SHP77 (cell line): ENCODE measurements around the gene PTPRN2.
"Not testable (repeated sequence)": the region's sequence is repeated elsewhere in the genome, so short reads cannot be mapped to it uniquely, and the experiment has no call there.

ENCODE experiments used
- DNase-seq, 2 experiments: peaks; one replicate each; lab custom pipeline; 2025; lab: John Stamatoyannopoulos, UW

The PTPRN2 gene

DNA sequence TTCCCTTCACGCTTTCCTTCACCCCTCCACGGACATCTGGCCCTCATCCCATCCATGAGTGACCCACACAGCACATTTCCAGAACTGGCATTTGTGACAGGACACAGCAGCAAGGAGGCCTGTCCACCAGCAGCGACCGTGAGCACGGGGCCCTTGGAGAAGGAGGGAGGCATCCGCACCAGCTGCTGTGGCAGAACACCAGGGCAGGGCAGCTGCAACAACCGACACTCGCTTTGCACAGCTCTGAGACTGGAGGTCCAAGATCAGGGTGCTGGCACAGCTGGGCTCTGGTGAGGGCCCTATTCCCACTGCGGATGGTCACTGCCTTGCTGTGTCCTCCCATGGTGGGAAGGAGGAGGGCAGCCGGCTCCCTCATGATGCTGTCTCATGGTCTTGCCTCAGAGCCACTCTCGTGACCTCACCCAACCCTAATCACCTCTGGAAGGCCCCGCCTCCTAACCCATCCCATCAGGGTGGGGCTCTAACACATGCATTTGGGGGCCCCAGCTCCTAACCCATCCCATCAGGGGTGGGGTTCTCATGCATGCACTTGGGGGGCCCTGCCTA is 36.7 kb downstream of the PTPRN2 start:
- DNase-seq, result no peak

DNA sequence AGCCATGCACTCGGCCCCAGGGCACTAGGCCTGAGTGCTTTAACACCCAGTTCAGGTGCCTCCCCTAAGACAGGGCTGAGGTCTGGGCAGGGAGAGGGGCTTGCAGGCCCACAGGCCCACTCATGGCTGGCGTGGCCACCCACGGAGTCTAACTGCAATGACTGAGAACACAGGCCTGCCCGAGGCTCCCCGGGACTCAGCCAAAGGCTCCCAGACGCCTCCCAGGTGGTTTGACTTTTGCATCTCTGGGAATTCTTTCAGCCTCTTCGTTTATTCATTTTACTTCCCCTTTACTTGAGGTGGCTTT is 37.3 kb downstream of the PTPRN2 start:
- DNase-seq, result no peak

DNA sequence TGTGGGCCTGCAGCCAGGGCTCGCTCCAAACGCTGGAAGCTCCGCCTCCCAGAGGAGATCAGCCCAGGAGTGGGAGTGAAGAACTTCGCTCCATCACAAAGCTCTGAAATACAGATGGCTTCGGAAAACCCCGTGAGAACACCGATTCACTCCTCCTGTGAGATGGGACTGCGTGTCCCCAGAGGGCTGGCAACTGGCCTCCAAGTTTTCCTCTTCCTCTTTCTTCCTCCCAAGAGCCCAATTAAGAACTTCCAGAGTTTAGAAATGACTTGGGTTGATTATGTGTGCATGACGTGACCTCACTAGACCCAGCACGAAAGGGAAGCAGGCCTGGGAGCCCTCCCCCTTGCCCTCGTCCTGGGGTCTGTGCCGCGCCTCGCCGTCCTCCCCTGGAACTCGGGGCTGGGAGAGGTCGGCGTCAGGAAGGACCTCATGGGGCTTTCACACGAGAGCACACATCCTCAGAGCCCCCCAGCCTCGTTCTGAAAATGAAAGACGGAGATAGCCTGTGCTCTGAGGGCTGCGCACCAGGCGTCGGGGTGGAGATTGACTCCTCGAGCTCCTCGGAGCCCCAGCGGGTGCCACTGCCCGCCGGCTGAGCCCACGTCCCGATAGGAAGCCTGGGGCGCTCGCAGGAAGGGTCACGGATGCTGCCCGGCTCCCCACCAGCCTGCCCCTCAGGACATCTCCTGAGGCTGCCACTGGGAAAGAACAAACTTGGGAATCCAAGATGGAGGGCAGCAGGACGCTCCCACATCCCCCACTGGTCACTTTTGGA is 37.8 kb downstream of the PTPRN2 start:
- no peak for DNase-seq

DNA sequence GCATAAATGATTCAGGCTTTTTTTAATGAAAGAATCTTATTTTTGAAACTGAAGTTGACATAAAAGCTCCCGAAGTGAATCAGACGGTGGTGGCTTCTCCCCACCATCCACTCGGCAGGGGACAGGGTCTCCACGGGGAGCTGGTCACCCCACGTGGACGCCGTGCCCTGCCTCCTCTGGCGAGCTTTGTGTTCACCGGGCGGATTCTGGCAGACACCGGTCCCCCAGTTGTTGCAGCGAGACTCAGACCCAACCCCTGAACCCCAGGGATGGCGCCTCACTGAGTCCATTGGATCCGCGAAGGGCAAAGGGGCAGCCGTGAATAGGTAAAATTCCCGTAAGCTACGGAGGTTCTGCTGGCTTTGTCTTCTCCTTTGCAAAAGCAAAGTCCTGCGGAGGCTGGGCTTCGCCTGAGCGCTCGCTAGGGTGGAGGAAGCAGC is 38.4 kb downstream of the PTPRN2 start:
- no peak for DNase-seq

DNA sequence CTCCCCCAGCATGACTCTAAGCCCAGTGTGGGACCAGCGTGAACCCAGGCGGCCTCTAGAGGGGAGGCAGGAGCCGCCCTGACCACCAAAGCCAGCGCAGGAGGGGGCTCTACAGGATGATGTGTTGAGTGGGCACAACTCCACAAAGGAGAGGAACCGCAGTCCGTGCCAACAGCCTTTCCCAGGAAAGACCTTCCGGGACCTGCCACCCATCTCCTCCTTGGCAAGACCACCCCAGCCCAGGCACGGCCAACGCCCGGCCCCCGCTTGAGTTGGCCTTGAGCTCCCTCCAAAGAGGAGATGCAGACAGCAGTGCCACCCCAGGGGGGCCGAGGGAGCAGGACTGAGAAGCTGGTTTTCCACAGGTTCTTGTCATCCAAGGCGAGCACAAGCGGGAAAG is 38.9 kb downstream of the PTPRN2 start:
- no peak for DNase-seq

DNA sequence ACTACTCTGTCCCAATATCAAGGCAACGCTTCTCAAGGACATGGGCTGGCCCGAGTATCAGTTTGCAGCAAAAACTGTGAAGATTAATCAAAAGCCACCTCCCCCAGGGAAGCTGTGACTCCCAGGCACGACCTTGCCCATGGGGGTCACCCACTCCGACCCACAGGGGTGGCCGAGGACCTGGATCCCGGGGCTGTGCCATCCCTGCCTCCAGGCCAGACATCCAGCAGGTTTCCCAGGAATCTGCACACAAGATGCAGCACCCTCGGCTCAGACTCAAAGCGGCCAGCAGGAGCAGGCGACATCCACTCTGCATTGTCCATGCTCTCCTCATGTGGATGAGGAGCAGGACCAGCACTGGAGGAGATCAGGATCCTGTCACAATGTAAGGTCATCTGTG is 39.8 kb downstream of the PTPRN2 start:
- DNase-seq, result no peak

DNA sequence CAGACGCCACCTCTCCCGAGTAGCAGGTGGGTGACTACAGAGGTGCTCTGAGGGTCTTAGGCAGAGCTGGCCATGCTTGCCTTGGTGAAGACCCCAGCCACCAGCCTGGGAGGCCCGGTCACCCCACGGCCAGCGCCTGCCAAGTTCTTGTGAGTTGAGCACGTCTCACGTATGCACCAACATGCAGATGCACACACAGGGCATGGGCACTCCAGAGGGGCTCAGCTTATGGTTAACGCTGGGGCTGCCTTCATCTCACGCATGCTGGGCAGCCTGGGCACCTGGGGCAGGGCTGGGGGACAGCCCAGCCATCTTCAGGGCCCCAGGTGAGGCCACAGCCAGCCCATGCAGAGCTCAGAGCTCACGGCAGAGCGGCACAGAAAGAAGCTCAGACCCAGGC is 41.0 kb downstream of the PTPRN2 start:
- no peak for DNase-seq

DNA sequence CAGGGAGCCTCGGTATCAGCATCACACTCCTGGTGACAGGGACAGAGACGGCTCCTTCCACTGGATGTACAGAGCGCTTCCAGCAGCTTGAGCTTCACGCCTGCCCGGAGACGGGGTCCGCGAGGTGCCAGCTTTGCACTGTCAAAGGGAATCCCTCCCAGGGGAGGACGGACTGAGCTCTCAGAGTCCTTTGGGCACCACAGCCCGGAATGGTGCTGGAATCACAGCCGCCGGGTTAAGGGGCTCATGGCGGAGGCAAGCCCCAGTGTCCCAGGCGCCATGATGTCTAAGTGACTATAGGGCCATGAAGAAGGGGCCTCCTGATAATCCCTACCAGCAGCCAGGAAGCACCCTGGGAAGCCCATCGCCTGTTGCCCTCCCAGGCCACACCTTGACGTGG is 41.4 kb downstream of the PTPRN2 start:
- DNase-seq, result no peak

DNA sequence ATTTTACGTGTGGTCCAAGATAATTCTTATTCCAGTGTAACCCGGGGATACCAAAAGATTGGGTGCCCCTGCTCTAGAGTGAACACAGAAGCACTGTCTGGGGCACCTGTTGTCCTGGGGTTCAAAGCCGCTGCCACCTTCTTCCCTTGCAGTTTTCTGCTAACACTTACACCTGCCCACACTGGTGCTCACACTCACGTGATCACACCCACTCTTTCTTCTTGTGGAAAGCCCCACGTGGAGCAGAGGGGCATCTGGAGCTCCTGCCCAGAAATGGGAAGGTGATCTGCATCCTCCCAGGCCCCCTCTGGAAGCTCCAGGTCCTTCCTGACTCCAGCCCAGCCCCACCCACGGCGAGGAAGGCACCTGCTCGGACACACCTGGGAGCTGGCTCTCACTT is 42.9 kb downstream of the PTPRN2 start:
- no peak for DNase-seq

DNA sequence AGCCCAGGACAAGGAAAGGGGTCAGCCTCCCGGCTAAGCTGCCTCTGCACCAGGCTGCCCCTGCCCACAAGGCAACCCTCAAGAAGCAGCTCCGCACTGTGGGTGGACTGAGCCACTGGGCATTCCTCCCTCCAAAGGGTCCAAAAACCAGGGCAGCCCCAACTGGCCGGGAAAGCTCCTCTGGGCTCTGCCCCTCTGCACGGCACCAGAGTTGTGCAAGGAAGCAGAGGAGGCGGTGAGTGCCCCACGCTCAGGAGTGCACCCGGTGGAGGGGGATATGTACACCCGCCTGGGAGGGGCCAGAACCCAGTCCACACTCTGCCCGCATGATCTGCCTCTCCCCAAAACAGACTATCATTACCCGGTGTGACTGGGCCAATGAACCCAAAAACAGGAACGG is 43.8 kb downstream of the PTPRN2 start:
- DNase-seq, result no peak

DNA sequence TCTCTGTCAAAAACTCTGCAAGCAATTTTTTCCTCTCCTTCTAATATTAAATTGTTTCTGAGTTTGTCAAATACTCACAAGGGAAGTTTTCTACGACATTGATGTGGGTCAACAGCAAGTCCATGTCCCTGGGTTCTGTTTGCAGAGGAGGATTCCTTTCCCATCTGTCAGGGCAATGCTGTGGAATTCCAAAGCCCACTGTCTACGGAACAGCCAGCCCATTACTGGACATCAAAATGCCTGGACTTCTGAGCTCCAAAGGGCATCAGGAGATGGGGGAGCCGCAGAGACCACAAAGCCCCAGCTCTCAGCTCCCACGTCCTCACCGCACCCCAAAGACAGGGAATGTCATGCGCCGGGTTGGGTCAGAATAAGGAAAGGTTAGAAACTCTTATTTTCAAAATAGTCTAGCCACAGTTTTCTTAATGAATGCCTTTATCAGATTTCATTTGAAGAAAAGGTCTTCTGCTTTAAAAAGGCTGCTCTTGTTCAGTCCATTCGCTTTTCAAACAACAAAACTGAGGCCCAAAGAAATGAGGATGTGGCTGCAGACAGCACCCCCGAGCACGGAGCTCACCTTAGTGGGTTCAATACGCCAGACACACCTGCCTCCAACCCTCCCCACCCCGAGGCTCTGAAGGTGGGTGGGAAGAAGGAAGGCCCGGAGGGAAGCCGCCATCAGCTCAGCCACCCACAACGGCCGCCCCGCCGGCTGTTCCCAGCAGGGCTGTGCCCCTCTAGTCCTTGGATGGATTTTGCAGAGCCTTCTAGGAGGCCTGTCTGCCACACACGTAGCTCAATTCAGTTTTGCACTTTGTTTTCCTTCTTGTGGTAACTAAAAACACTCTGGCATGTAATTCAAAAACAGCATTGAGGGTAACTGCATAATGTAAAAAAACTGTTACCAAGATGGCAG is 44.7 kb downstream of the PTPRN2 start:
- DNase-seq, result no peak

DNA sequence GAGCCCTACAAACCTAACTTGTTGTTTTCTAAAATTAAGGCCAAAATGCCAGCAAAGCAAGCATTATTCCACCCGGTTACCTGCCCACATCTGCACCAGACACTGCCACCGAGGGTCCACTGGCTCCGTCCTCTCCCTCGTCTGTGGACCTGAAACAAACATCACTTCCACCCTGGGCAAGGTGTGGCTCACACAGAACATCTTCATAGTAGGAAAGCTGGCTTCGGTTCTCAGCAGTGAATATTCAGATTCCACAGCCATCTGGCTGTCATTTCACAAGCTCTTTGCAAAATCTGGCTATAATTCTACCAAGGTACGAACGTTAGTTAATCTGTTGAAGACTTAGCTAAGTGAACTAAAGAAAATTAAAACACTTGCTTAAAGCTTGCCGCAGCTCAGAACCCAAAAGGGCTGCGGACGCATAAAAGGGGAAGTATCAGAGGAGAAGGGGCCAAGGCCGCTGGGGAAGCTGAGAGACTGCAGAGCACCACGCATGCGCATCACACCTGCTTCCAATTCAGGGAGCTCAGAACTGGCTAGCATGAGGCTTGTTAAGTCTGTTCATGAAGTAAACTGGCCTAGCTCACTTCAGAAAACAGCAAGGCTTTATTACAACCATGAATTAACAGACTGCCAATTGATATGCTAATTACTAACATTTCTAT is 46.1 kb downstream of the PTPRN2 start:
- DNase-seq, result no peak

DNA sequence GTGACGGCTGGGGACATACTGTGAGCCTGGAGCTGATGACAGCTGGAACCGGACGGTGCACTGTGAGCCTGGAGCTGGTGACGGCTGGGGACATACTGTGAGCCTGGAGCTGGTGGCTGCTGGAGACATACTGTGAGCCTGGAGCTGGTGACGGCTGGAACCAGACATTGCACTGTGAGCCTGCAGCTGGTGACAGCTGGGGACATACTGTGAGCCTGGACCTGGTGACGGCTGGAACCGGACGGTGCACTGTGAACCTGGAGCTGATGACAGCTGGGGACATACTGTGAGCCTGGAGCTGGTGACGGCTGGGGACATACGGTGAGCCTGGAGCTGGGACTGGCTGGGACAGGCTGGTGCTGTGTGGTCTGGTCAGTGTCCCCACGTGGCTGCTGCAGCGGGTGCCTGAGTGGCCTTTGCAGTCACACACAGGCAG is 47.9 kb downstream of the PTPRN2 start:
- DNase-seq, result no peak

DNA sequence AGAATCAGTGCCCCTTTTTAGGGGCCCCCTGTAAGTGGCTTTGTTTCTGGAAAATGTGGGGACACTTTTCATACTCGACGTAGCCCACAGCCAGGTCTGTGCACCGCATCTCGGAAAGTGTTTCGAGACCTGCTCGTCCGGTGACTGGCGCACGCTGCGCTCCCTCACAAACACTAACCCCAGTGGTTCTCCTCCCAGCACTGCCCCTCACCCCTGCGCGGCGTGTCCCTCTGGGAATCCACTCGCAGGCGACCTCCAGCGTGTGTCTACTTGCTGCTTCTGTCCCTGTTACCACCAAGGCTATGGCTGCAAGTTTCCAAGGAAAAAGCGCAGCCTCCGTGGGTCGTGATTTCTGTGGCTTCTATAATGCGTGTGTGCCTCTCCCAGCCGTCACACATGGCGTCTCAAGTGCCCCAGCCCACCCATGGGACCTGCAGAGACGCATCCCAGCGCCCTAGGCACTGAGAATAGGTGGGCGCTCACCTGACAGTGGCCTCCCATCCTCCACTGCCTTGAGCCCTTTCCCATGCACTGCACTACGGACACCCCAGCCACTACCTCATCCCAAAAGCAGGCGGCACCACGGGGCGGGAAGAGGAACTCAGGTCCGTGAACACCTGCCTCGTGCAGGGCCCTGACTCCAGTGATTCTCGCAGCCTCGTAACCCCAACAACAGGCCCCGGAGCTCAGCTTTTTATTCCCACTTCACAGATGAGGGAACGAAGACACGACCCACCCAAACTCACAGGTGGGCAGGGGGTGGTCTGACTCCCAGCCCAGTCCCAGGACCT is 49.3 kb downstream of the PTPRN2 start:
- no peak for DNase-seq

DNA sequence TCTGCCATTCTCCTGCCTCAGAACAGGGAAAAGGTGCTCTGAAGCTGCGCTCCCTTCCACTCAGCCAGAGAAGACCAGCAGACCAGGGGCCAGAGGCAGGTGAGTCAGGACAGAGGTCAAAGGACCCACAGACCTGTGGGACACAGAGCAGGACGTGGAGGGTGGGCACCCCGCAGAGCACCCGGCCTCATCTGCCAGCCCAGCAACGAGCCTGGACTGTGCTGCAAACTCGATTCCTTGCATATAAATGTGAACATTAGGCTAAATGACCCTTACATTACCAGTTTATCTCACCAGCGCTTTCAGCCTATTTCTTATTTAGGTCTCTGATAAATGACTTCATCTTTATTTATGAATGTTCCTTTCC is 50.1 kb downstream of the PTPRN2 start:
- DNase-seq, result no peak

DNA sequence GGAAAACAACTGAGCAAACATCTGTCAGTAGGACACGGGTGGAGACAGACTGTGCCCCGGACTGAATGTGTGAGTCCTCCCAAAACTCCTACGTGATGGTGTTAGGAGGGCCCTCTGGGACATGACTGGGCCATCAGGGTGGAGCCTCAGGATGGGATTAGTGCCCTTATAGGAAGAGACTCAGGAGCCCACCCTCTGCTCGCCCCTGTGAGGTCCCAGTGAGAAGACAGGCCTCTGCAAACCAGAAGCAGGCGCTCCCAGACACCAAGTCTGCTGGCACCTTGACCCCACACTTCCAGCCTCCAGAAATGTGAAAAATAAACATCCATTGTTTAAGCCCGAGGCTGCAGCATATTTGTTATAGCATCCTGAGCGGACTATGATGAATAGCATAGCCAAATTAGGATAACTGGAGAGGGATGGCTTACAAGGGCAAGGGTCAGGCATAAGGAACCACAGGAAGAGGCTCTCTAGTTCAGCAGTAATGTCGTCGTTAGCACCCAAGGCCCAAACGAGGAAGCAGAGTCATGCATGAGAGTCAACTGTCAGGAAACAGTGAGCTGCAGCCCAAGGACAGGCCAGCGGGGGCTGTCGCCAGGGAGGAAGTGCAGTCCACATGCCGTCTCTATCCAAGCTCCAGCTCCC is 50.6 kb downstream of the PTPRN2 start:
- DNase-seq, result no peak

DNA sequence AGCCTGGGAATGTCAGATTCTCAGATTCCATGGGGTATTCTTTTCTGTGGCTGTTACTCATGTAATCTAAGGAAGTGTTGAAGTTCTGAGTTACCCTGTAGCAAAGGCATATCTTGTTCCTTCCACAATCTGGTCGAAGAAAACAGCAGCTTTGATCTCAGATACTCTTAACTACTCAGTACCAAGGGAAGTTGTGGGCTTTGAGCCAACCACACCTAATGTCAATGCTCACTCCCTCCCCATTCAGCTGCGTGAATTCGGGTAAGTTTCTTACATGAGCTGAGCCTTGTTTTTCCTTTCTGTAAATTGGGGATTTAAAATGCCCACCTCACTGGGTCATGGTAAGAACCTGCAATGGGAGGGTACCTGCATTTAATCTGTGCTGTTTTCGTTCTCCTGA is 52.5 kb downstream of the PTPRN2 start:
- no peak for DNase-seq

DNA sequence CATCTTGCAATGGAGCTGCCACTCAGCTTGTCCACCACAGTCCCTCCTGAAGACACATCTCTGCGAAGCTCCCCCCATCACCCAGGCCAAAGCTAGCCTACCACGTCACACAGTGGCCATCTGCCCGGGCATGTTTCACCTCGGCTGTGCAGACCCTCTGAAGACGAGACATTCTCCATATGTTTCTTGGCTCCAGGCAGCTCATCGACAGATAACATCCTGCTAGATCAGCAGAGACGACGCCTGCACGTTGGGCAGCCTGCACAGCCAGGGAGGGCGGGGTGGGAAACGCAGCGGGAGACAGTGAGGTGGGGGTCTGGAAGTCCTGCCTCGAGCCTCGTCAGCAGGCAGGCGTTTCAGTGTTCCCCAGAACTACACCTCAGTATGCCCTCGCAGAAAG is 53.0 kb downstream of the PTPRN2 start:
- no peak for DNase-seq

DNA sequence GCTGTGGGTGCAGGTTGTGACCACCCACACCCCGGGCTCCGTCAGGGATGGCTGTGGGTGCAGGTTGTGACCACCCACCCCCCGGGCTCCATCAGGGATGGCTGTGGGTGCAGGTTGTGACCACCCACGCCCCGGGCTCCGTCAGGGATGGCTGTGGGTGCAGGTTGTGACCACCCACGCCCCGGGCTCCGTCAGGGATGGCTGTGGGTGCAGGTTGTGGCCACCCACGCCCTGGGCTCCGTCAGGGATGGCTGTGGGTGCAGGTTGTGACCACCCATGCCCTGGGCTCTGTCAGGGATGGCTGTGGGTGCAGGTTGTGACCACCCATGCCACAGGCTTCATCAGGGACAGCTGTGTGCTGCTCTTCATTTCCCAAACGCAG is 53.5 kb downstream of the PTPRN2 start:
- not testable (repeated sequence) for DNase-seq

DNA sequence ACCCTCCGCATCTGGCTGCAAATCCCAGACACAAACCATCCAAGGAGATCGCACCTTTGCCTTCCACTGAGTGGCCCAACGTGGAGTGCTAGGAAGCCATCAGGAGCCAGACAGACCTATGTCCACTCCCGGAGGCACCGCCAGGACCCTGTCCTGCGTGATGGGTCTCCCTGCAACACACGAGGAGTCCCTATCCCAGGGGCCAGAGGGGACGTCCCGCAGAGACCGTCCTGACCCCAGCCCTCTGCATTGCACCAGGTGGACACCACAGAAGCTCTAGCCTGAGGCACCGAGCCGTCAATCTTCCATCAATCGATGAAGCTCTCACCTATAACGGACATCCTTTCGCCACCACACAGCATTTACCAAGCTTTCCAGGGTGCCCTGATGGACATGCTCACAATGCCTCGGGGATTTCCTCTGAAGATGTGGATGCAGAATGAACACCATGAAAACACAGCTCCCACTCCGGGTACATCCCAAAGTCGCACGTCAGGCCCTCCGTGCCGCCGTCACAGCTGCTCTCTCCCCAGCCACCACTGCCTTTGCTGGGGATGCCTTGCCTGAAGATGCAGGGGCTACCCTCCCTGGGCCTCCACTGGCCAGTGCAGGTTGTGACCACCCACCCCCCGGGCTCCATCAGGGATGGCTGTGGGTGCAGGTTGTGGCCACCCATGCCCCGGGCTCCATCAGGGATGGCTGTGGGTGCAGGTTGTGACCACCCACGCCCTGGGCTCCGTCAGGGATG is 54.1 kb downstream of the PTPRN2 start:
- no peak for DNase-seq
